ENCODE measurements around the gene TTBK2. TPM values are rescaled to one million over a fixed set of nuclear protein-coding genes. Genes with fewer than 3 reads are reported as not detected.

Gene TTBK2
- total RNA-seq, 1 donor from 2014 or later, result 23.3 TPM

- Histone ChIP-seq H3K27me3 (ENCODE audit: low read depth) (no peaks in the 10 kb centered on the region), H3K27ac (replicated peaks) (no peak overlapping the region), H3K9me3 (replicated peaks) (no peaks in the 10 kb centered on the region), H3K36me3 (peaks cover 30% of the 10 kb centered on the region), H3K4me3 (no peak overlapping the region), H3K4me1 (peaks cover 6% of the 10 kb centered on the region)
- no peak for DNase-seq
- intact Hi-C loops (cut with micrococcal nuclease), result loop anchor here (10.0 kb wide), 1 partner anchor 123 kb away; the partner anchor contains the start of gene TTBK2
- TF ChIP-seq, protein P1, sequence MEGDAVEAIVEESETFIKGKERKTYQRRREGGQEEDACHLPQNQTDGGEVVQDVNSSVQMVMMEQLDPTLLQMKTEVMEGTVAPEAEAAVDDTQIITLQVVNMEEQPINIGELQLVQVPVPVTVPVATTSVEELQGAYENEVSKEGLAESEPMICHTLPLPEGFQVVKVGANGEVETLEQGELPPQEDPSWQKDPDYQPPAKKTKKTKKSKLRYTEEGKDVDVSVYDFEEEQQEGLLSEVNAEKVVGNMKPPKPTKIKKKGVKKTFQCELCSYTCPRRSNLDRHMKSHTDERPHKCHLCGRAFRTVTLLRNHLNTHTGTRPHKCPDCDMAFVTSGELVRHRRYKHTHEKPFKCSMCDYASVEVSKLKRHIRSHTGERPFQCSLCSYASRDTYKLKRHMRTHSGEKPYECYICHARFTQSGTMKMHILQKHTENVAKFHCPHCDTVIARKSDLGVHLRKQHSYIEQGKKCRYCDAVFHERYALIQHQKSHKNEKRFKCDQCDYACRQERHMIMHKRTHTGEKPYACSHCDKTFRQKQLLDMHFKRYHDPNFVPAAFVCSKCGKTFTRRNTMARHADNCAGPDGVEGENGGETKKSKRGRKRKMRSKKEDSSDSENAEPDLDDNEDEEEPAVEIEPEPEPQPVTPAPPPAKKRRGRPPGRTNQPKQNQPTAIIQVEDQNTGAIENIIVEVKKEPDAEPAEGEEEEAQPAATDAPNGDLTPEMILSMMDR (IDR thresholded peaks at IDR 0.05; ENCODE audit: borderline replicate concordance), result no peak
Observed at GRCh38 chr15:42802168-42802567, 118.4 kb downstream of the TTBK2 start.

- H3K4me3 ChIP-seq, result no peak overlapping the region
- peaks cover 35% of the 10 kb centered on the region for H3K36me3 ChIP-seq
- no peaks in the 10 kb centered on the region for H3K9me3 ChIP-seq (replicated peaks)
- H3K27ac ChIP-seq (replicated peaks), result no peak overlapping the region
- H3K27me3 ChIP-seq (ENCODE audit: low read depth), result no peaks in the 10 kb centered on the region
- peaks cover 6% of the 10 kb centered on the region for H3K4me1 ChIP-seq
- TF ChIP-seq, protein P1 (IDR thresholded peaks at IDR 0.05; ENCODE audit: borderline replicate concordance), result peak; percentile 27
- intact Hi-C loops (cut with micrococcal nuclease), result loop anchor here (10.0 kb wide), 1 partner anchor 124 kb away; the partner anchor contains the start of gene TTBK2
- no peak for DNase-seq
Observed at GRCh38 chr15:42800731-42801474, 119.7 kb downstream of the TTBK2 start.

- Histone ChIP-seq H3K9me3 (replicated peaks) (no peaks in the 10 kb centered on the region), H3K27ac (replicated peaks) (no peak overlapping the region), H3K27me3 (ENCODE audit: low read depth) (no peaks in the 10 kb centered on the region), H3K4me1 (peaks cover 6% of the 10 kb centered on the region), H3K36me3 (peaks cover 41% of the 10 kb centered on the region), H3K4me3 (no peak overlapping the region)
- intact Hi-C loops (cut with micrococcal nuclease), result no loop called here
- DNase-seq, result no peak
- TF ChIP-seq, protein P1 (IDR thresholded peaks at IDR 0.05; ENCODE audit: borderline replicate concordance), result no peak
Observed at GRCh38 chr15:42798802-42799201, 121.8 kb downstream of the TTBK2 start.

DNA sequence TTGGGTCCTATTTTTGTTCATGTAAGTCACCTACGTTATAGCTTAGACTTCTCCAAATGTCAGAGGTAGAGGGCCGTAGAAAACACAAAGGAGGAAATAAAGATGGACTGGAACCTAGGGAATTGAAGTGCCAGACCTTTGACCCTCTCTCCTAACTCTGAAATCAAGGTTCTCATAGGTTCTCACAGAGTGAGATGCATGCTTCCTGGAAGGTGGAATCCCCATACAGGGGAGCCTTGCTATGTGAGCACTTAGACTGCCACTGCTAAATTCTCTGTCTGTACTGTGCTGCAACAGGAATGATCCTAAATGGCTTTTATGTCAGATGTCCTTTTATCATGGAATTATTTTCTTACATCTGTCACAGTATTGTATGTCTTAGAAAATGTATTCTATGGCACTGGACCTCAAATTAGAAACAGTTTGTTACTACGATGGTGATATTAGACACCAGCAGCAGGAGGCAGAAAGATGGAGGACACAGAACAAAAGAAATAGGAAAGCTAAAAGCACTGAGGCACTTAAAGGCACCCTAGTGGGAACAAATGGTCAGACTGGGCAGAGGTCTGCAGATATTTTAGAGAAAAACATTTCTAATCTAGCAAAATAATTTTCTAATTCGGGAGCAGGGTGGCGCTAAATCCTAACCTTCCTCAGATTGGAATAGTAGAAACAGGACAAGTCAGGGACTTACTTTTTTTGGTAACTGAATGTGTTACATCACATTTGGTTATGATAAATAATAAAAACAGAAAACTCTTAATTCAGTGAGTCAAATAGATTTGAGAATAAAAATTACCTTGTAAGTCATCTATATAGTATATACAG lies 123.4 kb downstream of the TTBK2 start:
- H3K36me3 ChIP-seq, result peaks cover 27% of the 10 kb centered on the region
- intact Hi-C loops (cut with micrococcal nuclease), result no loop called here
- H3K9me3 ChIP-seq (replicated peaks), result no peaks in the 10 kb centered on the region
- no peak overlapping the region for H3K4me3 ChIP-seq
- no peak overlapping the region for H3K27ac ChIP-seq (replicated peaks)
- no peak for DNase-seq
- H3K27me3 ChIP-seq (ENCODE audit: low read depth), result no peaks in the 10 kb centered on the region
- H3K4me1 ChIP-seq, result peaks cover 6% of the 10 kb centered on the region
- TF ChIP-seq, protein P1 (IDR thresholded peaks at IDR 0.05; ENCODE audit: borderline replicate concordance), result no peak

DNA sequence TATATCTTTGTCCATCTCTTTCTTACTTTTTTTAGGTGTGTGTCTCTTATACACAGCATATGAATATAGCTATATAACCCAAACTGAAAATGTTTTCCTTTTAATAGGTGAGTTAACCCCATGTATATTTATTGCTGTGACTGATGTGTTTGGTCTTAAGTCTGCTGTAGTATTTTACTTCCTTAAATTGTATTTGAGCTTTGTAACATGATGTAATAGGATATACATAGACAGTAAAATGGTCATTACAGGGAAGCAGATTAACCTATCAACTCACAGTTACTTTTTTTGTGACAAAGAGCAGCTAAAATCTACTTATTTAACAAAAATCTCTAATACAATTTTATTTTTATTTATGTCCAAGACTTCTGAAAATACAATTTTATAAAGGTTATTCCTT lies 131.9 kb downstream of the TTBK2 start:
- H3K27me3 ChIP-seq (ENCODE audit: low read depth), result no peaks in the 10 kb centered on the region
- H3K4me3 ChIP-seq, result no peak overlapping the region
- no peak overlapping the region for H3K27ac ChIP-seq (replicated peaks)
- H3K9me3 ChIP-seq (replicated peaks), result no peaks in the 10 kb centered on the region
- intact Hi-C loops (cut with micrococcal nuclease), result no loop called here
- TF ChIP-seq, protein P1 (IDR thresholded peaks at IDR 0.05; ENCODE audit: borderline replicate concordance), result no peak
- H3K4me1 ChIP-seq, result no peaks in the 10 kb centered on the region
- peaks cover 17% of the 10 kb centered on the region for H3K36me3 ChIP-seq
- DNase-seq, result no peak
